ENCODE results near the gene SMIM9.

- TF ChIP-seq CTCF (IDR thresholded peaks at IDR 0.05) (no peak), EZH2phosphoT487 (IDR thresholded peaks at IDR 0.05) (no peak), EZH2 (IDR thresholded peaks at IDR 0.05) (no peak)
These were observed 42.5 kb downstream of the SMIM9 start for GRCh38 chrX:154791939-154792338.
